ENCODE results near the gene RAD51B.

Gene RAD51B

GRCh38 chr14:68497011-68497410 is 677.4 kb downstream of the RAD51B start:
- no peak for DNase-seq (ENCODE audit: low read depth in 3 of 3, low spot score in 1 of 3)

GRCh38 chr14:68499451-68499850 is 679.9 kb downstream of the RAD51B start:
- no peak for DNase-seq (ENCODE audit: low read depth in 3 of 3, low spot score in 1 of 3)

GRCh38 chr14:68501171-68501570 is 681.6 kb downstream of the RAD51B start:
- no peak for DNase-seq (ENCODE audit: low read depth in 3 of 3, low spot score in 1 of 3)

- no peak for DNase-seq (ENCODE audit: low read depth in 3 of 3, low spot score in 1 of 3)
Measured at GRCh38 chr14:68501614-68502052, 682.1 kb downstream of the RAD51B start.

GRCh38 chr14:68502230-68502629 is 682.7 kb downstream of the RAD51B start:
- DNase-seq (ENCODE audit: low read depth in 3 of 3, low spot score in 1 of 3) = no peak

DNA sequence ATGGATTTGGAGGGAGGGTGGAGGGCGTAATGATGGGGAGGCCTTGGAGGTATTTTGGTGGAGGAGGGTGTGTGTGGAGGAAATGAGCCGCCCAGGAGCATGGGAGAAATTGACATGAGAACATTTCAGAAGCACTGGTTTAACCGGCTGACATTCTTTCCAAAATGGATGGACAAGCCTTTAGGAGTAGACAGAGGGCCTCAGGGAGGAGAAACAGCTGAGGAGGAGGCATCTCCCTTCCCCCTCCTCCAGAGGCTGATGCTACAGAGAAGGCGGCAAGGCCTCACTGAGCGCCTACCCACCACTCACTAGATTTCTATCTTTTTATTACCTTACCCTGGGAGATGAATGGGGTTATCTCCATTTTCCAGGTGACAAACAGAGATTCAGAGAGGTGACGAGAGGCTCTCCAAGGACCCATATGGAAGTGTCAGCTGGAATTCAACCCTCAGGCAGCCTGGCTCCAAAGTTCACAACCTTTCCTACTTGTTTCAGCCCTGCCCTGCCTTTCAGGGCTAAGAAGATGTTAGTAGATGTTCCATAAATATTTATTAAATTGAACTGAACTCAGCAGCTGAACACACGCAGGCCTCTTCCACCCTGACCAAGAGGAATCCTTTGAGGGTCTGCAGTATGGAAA is 683.7 kb downstream of the RAD51B start:
- DNase-seq (ENCODE audit: low read depth in 3 of 3, low spot score in 1 of 3) = no peak

DNA sequence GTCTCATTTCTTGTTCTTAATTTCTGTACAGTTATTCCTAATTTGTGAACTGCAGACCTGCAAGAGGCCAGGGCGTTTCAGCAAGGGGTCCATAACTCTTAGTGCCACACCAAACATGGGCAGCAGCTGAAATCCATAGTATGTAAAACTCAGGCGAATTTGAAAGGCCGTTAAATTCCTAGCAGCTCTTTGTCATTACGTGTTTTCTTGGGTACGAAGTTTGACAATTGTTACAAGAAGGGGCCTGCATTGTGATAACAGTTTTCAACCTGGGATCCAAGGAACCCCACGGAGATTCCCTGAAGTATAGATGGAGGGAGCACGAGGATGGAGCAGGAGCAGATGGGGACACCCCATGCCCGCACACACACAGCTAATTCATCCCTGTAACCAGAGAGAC is 685.3 kb downstream of the RAD51B start:
- DNase-seq (ENCODE audit: low read depth in 3 of 3, low spot score in 1 of 3) = no peak

DNA sequence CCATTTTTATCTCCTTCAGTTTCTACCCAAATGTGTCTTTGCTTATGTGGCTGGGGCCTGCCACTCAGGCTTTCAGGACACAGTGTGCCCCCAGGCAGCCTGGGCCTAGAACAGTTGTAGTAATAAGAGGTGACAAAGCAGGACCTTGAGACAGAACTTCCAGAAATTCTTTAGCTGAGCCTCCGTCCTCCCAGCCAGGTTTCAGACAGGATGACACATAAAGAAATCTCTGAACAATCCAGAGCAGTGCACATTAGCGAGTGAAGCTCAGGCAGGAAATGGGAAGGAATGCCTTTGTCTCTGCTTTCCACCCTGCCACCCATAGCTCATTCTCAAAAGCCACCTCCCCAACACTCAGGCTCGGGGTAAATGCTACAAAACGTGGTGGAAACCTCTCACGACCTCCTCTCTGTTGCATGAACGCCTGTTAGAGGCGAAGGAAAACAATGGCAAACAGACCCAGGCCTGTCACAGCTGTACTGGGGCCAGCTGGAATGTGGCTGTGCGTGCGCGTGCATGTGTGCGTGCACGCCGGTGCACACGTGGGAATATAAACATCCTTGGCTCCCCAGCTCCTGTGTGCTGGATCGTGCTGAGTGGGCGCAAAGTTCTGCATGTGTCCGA is 686.6 kb downstream of the RAD51B start:
- no peak for DNase-seq (ENCODE audit: low read depth in 3 of 3, low spot score in 1 of 3)

DNA sequence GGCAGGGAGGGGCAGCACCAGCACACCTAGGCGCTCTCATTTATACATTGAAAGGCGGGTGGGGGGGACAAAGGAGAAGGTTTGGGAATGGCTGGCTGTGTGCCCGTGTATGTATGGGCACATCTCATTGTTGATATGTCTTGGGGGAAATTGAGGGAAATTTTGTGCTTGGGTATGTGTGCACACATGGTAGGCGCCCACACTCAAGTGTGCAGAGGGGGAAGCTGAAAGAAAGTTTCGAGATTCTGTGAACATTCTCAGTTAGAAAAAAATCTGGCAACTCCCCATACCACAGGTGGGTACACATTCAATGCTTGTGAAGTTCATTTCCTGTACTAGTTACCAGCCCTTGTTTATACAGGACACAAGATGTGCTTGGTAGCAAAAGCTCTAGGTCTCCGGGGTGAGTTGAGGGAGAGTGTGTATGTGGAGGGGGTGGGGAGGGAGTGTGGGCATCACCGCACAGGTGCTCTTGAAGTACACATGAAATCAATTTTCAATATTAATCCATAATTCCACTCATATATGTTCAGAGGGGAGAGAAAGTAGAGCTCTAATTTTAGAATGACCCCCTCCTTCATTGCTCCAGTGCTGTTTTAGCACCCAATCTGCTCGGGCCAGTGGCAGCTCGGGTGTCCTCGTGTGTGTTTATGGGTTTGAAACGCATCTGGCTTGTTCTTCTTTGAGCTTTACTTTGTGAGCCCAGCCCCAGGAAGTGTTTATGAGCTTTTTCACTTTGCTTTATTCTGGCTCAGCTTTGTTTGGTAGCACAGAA is 687.3 kb downstream of the RAD51B start:
- no peak for DNase-seq (ENCODE audit: low read depth in 3 of 3, low spot score in 1 of 3)

DNA sequence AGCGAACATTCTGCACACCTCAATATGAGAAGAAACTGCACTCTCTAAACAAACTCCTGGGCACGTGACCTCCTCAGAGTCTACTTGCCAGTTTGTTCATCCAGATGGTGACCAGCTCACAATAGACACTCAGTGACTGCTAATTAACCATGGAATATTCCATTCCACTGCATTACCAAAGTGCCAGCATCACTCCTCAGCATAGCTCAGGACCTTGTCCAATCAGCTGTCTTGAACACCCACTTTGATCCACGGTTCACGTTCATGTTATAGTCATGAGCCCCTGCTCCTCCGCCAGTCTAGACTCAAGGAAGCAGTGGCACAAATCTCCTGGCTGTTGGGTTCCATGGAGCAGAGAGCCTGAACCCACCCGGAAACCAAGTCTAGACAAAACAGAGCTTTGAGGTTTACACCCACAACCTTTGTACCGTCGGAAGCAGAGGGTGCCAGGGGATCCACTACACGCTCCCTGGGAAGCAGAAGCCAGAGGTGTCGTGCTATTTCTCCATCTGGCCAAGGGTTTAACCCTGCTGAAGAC is 688.0 kb downstream of the RAD51B start:
- DNase-seq (ENCODE audit: low read depth in 3 of 3, low spot score in 1 of 3) = peak in 2 of 3 donors; percentile 41 to 47

DNA sequence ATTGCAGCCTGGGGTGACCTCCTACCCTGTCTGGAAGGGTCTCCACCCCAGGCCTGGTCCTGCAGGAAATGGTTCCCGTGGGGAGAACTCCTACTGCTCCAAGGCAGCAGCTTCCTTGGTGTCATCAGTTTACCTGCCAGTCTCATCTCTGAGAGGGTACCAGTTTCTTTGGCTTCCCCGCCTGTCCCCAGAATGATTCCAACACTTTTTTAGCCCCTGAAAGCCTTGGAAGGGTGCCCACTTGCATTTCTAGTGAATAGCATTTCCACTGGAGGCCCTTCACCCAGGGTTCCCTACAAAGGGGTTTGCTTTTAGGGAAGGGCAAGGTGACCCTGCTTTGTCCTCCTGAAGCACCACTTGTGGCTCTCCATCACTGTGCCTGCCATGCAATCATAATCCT is 689.0 kb downstream of the RAD51B start:
- no peak for DNase-seq (ENCODE audit: low read depth in 3 of 3, low spot score in 1 of 3)

- DNase-seq (ENCODE audit: low read depth in 3 of 3, low spot score in 1 of 3) = no peak
Measured at GRCh38 chr14:68509188-68509983, 689.8 kb downstream of the RAD51B start.

- no peak for DNase-seq (ENCODE audit: low read depth in 3 of 3, low spot score in 1 of 3)
Measured at GRCh38 chr14:68510201-68511128, 690.9 kb downstream of the RAD51B start.

GRCh38 chr14:68511129-68512047 is 691.8 kb downstream of the RAD51B start:
- DNase-seq (ENCODE audit: low read depth in 3 of 3, low spot score in 1 of 3) = no peak

- no peak for DNase-seq (ENCODE audit: low read depth in 3 of 3, low spot score in 1 of 3)
Measured at GRCh38 chr14:68512088-68512487, 692.5 kb downstream of the RAD51B start.

DNA sequence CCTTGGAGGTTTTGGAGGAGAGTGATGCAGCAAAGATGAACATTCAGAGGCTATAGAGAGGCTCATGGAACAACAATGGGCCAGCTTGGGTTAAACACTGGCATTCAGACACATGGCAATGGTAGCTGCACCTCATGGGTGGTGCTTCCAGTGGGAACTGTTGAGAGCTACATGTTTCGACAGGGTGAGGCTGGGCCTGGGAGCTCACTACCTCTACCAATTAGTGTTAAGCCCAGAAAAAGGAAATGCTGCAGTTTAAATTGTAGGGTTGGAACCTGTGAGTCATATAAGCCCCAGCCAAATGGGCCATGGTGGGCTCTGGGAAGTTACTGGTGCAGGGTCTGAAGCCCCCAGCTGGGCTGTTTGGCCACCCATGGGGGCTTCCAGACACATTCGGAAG is 693.6 kb downstream of the RAD51B start:
- DNase-seq (ENCODE audit: low read depth in 3 of 3, low spot score in 1 of 3) = no peak

- DNase-seq (ENCODE audit: low read depth in 3 of 3, low spot score in 1 of 3) = no peak
Measured at GRCh38 chr14:68513838-68514607, 694.4 kb downstream of the RAD51B start.

DNA sequence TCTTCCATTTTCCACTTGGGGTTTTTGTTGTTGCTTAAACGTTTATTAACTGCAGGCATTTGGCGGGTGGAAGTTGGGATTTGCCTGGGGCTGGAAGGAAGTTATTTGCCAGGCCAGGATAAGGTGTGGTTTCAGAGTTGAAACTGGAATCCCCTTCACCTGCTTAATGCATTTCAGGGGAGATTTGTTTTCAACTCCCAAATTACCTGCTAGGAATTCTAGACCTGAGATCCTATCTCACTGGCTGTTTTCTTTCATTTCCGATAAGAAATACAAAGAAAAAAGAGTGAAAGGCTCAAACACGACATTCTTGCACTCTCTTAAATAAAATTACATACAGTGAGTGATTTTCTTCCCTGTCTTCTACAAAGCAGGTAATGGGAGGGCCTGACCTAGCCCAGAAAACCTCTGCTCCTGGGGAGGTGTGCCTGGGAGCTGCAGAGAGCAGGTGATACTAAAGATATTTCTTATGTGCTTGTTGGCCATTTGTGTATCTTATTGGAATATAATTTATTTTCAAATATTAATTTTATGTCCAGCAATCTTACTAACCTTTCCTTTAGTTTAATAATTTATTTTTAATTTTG is 695.1 kb downstream of the RAD51B start:
- DNase-seq (ENCODE audit: low read depth in 3 of 3, low spot score in 1 of 3) = no peak

Measured in stimulated activated CD4-positive, alpha-beta T cell treated with anti-CD3 and anti-CD28 coated beads, TNF-alpha, amount 100 ng/mL, for 1 hour (primary cell).